HepG2 (cell line): ENCODE measurements around the gene SP3. TPM values are rescaled to one million over a fixed set of nuclear protein-coding genes. Genes with fewer than 3 reads are reported as not detected.
A peak's percentile ranks its signal among the peaks of the same experiment; 100 is the strongest.

Experiments
- ATAC-seq: fragments of 200-7000 bp; cut with Tn5 transposase; 3 replicates; pipeline ENCODE4 v1.9.1; 2020; ENCODE audit warnings: mild to moderate bottlenecking, moderate library complexity
- BruUV-seq: library from RNA; stranded (reverse); fragments of 400-500 nt; replicated peaks from 2 replicates; lab custom pipeline; 2021; lab: Mats Ljungman, UMichigan
- CTCF ChIA-PET: fragments of 300-600 bp; formaldehyde crosslinking; extraction: SDS; loops from one replicate; lab custom pipeline; 2021; ENCODE audit warnings: low total read pairs, inconsistent platforms, low intra/inter-chr PET ratio; lab: Yijun Ruan, JAX
- POLR2A ChIA-PET: fragments of 350-600 bp; sonication (Branson Sonifier 250); formaldehyde crosslinking; loops from one replicate; lab custom pipeline; 2020; ENCODE audit warnings: antibody characterized with exemption, inconsistent platforms; lab: Yijun Ruan, JAX
- DNase-seq: peaks from one replicate; pipeline ENCODE4 v3.0.0-alpha.2; 2015; ENCODE audit warnings: low spot score
- FAIRE-seq: peaks from 3 replicates; lab custom pipeline; 2011; peaks lifted over from hg19 to GRCh38; lab: Jason Lieb, UNC
- H2AFZ ChIP-seq: one replicate; pipeline ENCODE4 v1.6.1; 2011; ENCODE audit warnings: low read length, inconsistent platforms
- H3K27ac ChIP-seq: fragments of 300-600 bp; 3 replicates; pipeline ENCODE4 v1.8.0; 2011; ENCODE audit warnings: mixed run types, mild to moderate bottlenecking, mixed read lengths, low read length, inconsistent platforms; ENCODE audit not compliant: insufficient read depth; ENCODE audit errors: extremely low read length
- H3K27me3 ChIP-seq, 2 experiments: fragments of 200-600 bp in 1 of 2; 2 replicates in 1 of 2; 3 replicates in 1 of 2; pipeline versions ENCODE4 v1.6.0 to v1.8.0; 2011; ENCODE audit warnings: low read length in 2 of 2, mild to moderate bottlenecking in 2 of 2, moderate library complexity in 2 of 2, inconsistent platforms in 1 of 2; ENCODE audit not compliant: insufficient read depth in 2 of 2, control insufficient read depth in 1 of 2
- H3K36me3 ChIP-seq, 2 experiments: fragments of 200-600 bp in 1 of 2; replicated peaks in 1 of 2; 2 replicates in 1 of 2; 3 replicates in 1 of 2; pipeline versions ENCODE4 v1.5.1 to v1.8.0; 2011; ENCODE audit warnings: low read length in 2 of 2, inconsistent platforms in 1 of 2; ENCODE audit not compliant: insufficient read depth in 2 of 2, control insufficient read depth in 1 of 2
- H3K4me1 ChIP-seq: 2 replicates; pipeline ENCODE4 v1.5.1; 2012; ENCODE audit warnings: low read length, inconsistent platforms; ENCODE audit not compliant: insufficient read depth
- H3K4me2 ChIP-seq: 2 replicates; pipeline ENCODE4 v1.6.0; 2011; ENCODE audit warnings: low read depth, low read length, inconsistent platforms
- H3K4me3 ChIP-seq, 3 experiments: fragments of 200-600 bp in 1 of 3; sonication (generic), shearing (Covaris generic) in 1 of 3; replicated peaks in 1 of 3; 2 replicates each; pipeline ENCODE4 v1.5.1; 2011 to 2016; ENCODE audit warnings: low read length in 3 of 3, inconsistent platforms in 2 of 3, low read depth in 2 of 3, mild to moderate bottlenecking in 2 of 3, control low read depth in 1 of 3, mixed read lengths in 1 of 3; ENCODE audit not compliant: insufficient read depth in 1 of 3
- H3K79me2 ChIP-seq: one replicate; pipeline ENCODE4 v1.6.1; 2011; ENCODE audit warnings: low read length, inconsistent platforms; ENCODE audit not compliant: insufficient read depth
- H3K9ac ChIP-seq: 2 replicates; pipeline ENCODE4 v1.6.0; 2011; ENCODE audit warnings: mild to moderate bottlenecking, low read depth, low read length, inconsistent platforms; ENCODE audit not compliant: insufficient read depth
- H3K9me3 ChIP-seq: 2 replicates; pipeline ENCODE4 v1.5.1; 2012; ENCODE audit warnings: mild to moderate bottlenecking, low read length
- H4K20me1 ChIP-seq: 2 replicates; pipeline ENCODE4 v1.6.0; 2011; ENCODE audit warnings: inconsistent platforms, mild to moderate bottlenecking, low read length, moderate library complexity; ENCODE audit not compliant: insufficient read depth
- CEBPG ChIP-seq: IDR thresholded peaks from 2 replicates; pipeline ENCODE4 v1.6.1; 2016
- ERF ChIP-seq: IDR thresholded peaks from 2 replicates; pipeline ENCODE4 v1.6.1; 2018; ENCODE audit warnings: missing biosample characterization, missing genetic modification reagents
- FOSL2 ChIP-seq: sonication (generic); formaldehyde crosslinking; IDR thresholded peaks from 2 replicates; pipeline ENCODE4 v1.4.0; 2020; ENCODE audit warnings: missing genetic modification reagents
- HOXA7 ChIP-seq: sonication (generic); formaldehyde crosslinking; IDR thresholded peaks from 2 replicates; pipeline ENCODE4 v1.8.1; 2022; ENCODE audit warnings: mild to moderate bottlenecking, missing genetic modification reagents, moderate library complexity
- KAT2B ChIP-seq: fragments of 150-350 bp; IDR thresholded peaks from 2 replicates; pipeline ENCODE4 v1.6.1; 2014; ENCODE audit warnings: low read depth, low read length, borderline replicate concordance
- MIER2 ChIP-seq: IDR thresholded peaks from 2 replicates; pipeline ENCODE4 v1.6.1; 2016; ENCODE audit warnings: missing biosample characterization, missing genetic modification reagents
- MTA1 ChIP-seq: sonication (generic); formaldehyde crosslinking; IDR thresholded peaks from 2 replicates; pipeline ENCODE4 v1.4.0; 2020; ENCODE audit warnings: missing genetic modification reagents, mild to moderate bottlenecking, borderline replicate concordance
- REXO4 ChIP-seq: sonication (generic); formaldehyde crosslinking; IDR thresholded peaks from 2 replicates; pipeline ENCODE4 v1.8.0; 2022; ENCODE audit warnings: missing genetic modification reagents, mild to moderate bottlenecking, borderline replicate concordance
- TCF7 ChIP-seq: sonication (generic); IDR thresholded peaks from 2 replicates; pipeline ENCODE4 v1.6.1; 2016; ENCODE audit warnings: antibody characterized with exemption, low read depth
- TOPORS ChIP-seq: sonication (generic); formaldehyde crosslinking; IDR thresholded peaks from 2 replicates; pipeline ENCODE4 v1.8.0; 2023; ENCODE audit warnings: mild to moderate bottlenecking, missing genetic modification reagents
- ZNF232 ChIP-seq: sonication (generic); formaldehyde crosslinking; IDR thresholded peaks from 2 replicates; pipeline ENCODE4 v1.4.0; 2020; ENCODE audit warnings: missing genetic modification reagents, borderline replicate concordance
- ZNF513 ChIP-seq: sonication (generic); formaldehyde crosslinking; conservative IDR thresholded peaks from 2 replicates; pipeline ENCODE4 v1.5.0; 2020; ENCODE audit warnings: missing genetic modification reagents
- ZNF607 ChIP-seq: sonication (generic); formaldehyde crosslinking; IDR thresholded peaks from 2 replicates; pipeline ENCODE4 v1.5.1; 2020; ENCODE audit warnings: missing genetic modification reagents, mild to moderate bottlenecking, borderline replicate concordance
- WGBS: methylation state at CpG from one replicate; pipeline ENCODE4 v1.1.6; 2017; ENCODE audit warnings: low lambda C conversion rate; 5-methylcytosine and 5-hydroxymethylcytosine counted together
- in situ Hi-C: cut with HindIII; loops from 2 replicates; pipeline ENCODE4 v1.10.0; 2017; ENCODE audit warnings: low pct_unique_long_range_greater_than_20kb; ENCODE audit not compliant: extremely low pct_ligation_motif_present
- intact Hi-C: fragments of 100-400 bp; cut with micrococcal nuclease; formaldehyde crosslinking; loops from one replicate; pipeline ENCODE4 v1.10.0; 2022; ENCODE audit not compliant: unreplicated experiment
- polyA plus RNA-seq, 8 experiments: library from polyadenylated mRNA; depleted of rRNA in 3 of 8; stranded (reverse) in 7 of 8; unstranded in 1 of 8; fragments of >200 nt; fragmentation: Illumina TruSeq in 4 of 8; extraction: Trizol in 4 of 8; gene quantifications; 2 replicates each; pipeline versions ENCODE4 v1.2.1 to v1.2.3, GENCODE V29; 2011 to 2016; ENCODE audit warnings: low read depth in 4 of 8, missing spikeins in 1 of 8, mixed read lengths in 1 of 8; ENCODE audit not compliant: insufficient read depth in 1 of 8
- total RNA-seq, 5 experiments: library from RNA; depleted of rRNA; stranded (reverse); fragments of >200 nt; fragmentation: Illumina TruSeq; extraction: Trizol; gene quantifications; 2 replicates each; pipeline ENCODE4 v1.2.3, GENCODE V29; 2016; ENCODE audit warnings: low read depth in 1 of 5
- TF ChIP-seq, protein P1 (sequence below): sonication (generic); formaldehyde crosslinking; IDR thresholded peaks from 2 replicates; pipeline ENCODE4 v1.4.0; 2020; ENCODE audit warnings: missing genetic modification reagents; ENCODE audit errors: not compliant biosample characterization
- TF ChIP-seq, protein P2 (sequence below): sonication (generic); formaldehyde crosslinking; IDR thresholded peaks from 2 replicates; pipeline ENCODE4; 2020; ENCODE audit warnings: missing genetic modification reagents, mild to moderate bottlenecking, borderline replicate concordance

The SP3 gene
- total and polyA plus RNA-seq, 2 of the 13 experiments (the other 11 are each of a cell fraction or from before 2014, with no cell fraction given) = 57.3 to 132 TPM

DNA sequence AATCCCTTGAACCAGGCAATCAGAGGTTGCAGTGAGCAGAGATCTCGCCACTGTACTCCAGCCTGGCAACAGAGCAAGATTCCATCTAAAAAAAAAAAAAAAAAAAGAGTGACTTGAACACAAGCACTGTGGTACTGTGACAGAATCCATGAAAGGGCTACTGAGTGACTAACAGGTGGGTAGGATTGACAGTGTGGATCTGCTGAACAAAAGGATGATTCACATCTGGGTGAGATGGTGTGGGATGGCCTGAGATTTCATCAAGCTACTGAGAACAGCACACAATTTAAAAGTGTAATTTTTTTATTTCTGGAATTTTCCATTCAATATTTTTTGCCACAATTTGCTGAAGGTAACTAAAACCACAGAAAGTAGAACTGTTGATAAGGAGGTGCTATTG is 13.3 kb upstream of the SP3 start:
- intact Hi-C loops (no loop called here), in situ Hi-C loops (no loop called here)
- TF ChIP-seq, protein P1, sequence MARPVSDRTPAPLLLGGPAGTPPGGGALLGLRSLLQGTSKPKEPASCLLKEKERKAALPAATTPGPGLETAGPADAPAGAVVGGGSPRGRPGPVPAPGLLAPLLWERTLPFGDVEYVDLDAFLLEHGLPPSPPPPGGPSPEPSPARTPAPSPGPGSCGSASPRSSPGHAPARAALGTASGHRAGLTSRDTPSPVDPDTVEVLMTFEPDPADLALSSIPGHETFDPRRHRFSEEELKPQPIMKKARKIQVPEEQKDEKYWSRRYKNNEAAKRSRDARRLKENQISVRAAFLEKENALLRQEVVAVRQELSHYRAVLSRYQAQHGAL (CRISPR knock-in tag) = no peak
- TF ChIP-seq MIER2 (CRISPR knock-in tag) (no peak), FOSL2 (peak; percentile 31; the same call in 1 of the 2 replicates)
- H3K36me3 ChIP-seq = no peaks in the 10 kb centered on the region
- H3K4me1 ChIP-seq = peaks cover 10% of the 10 kb centered on the region
- H3K9me3 ChIP-seq = no peaks in the 10 kb centered on the region
- H3K79me2 ChIP-seq = no peaks in the 10 kb centered on the region
- H3K27ac ChIP-seq = no peak overlapping the region
- ATAC-seq = peak; percentile 50
- CTCF ChIA-PET = no interaction called here
- no peak overlapping the region for H3K9ac ChIP-seq
- H3K4me2 ChIP-seq = no peak overlapping the region
- no peaks in the 10 kb centered on the region for H4K20me1 ChIP-seq
- no peak overlapping the region for H2AFZ ChIP-seq
- FAIRE-seq = no peak
- BruUV-seq = no TSS peak
- POLR2A ChIA-PET = interaction anchor here (0.9 kb wide), 1 partner anchor 13 kb away, joined by 4 read pairs; no protein-coding TSS in a partner anchor
- H3K27me3 ChIP-seq = no peaks in the 10 kb centered on the region
- peak; percentile 43 for DNase-seq
- 39% methylated on average over 1 of the region's 1 CpG for WGBS
- no peak overlapping the region for H3K4me3 ChIP-seq

DNA sequence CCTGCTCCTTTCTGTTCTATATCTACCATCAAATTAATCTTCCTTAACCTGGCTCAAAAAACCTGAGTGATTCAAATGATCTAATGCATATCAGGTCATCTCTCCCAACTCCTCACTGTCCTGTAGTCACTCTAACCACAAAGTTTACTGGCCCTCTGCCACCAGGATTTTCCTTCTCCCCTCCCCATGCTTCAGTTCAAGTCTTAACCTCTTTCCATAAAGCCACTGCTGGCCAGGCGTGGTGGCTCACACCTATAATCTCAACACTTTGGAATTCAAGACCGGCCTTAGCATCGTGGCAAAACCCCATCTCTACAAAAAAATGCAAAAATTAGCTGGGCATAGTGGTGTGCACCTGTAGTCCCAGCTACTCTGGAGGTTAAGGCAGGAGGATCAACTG is 7.5 kb upstream of the SP3 start:
- Histone ChIP-seq H3K4me1 (peaks cover 42% of the 10 kb centered on the region), H3K79me2 (peaks cover 4% of the 10 kb centered on the region), H2AFZ (no peak overlapping the region), H3K9ac (no peak overlapping the region), H3K4me3 (no peak overlapping the region), H4K20me1 (no peaks in the 10 kb centered on the region), H3K9me3 (no peaks in the 10 kb centered on the region), H3K36me3 (no peaks in the 10 kb centered on the region), H3K4me2 (no peak overlapping the region), H3K27me3 (no peaks in the 10 kb centered on the region), H3K27ac (no peak overlapping the region)
- ChIA-PET CTCF (no interaction called here), POLR2A (interaction anchor here (1.0 to 1.5 kb wide), 2 partner anchors 14 to 52 kb away, joined by 3 read pairs; no protein-coding TSS in a partner anchor)
- in situ Hi-C loops = no loop called here
- 55% methylated on average over 3 of the region's 3 CpGs for WGBS
- DNase-seq (no peak), FAIRE-seq (no peak), ATAC-seq (peak; percentile 23; the same call in 1 of the 3 replicates)
- intact Hi-C loops = no loop called here
- no TSS peak for BruUV-seq
- TF ChIP-seq ZNF232 (CRISPR knock-in tag) = no peak
- TF ChIP-seq CEBPG (CRISPR knock-in tag) = no peak
- TF ChIP-seq, protein P2, sequence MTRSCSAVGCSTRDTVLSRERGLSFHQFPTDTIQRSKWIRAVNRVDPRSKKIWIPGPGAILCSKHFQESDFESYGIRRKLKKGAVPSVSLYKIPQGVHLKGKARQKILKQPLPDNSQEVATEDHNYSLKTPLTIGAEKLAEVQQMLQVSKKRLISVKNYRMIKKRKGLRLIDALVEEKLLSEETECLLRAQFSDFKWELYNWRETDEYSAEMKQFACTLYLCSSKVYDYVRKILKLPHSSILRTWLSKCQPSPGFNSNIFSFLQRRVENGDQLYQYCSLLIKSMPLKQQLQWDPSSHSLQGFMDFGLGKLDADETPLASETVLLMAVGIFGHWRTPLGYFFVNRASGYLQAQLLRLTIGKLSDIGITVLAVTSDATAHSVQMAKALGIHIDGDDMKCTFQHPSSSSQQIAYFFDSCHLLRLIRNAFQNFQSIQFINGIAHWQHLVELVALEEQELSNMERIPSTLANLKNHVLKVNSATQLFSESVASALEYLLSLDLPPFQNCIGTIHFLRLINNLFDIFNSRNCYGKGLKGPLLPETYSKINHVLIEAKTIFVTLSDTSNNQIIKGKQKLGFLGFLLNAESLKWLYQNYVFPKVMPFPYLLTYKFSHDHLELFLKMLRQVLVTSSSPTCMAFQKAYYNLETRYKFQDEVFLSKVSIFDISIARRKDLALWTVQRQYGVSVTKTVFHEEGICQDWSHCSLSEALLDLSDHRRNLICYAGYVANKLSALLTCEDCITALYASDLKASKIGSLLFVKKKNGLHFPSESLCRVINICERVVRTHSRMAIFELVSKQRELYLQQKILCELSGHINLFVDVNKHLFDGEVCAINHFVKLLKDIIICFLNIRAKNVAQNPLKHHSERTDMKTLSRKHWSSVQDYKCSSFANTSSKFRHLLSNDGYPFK = no peak
- TF ChIP-seq ERF (CRISPR knock-in tag) = no peak
- no peak for TF ChIP-seq REXO4
- no peak for TF ChIP-seq TCF7
- no peak for TF ChIP-seq HOXA7 (CRISPR knock-in tag)
- no peak for TF ChIP-seq TOPORS
- TF ChIP-seq KAT2B = no peak
- no peak for TF ChIP-seq MTA1 (CRISPR knock-in tag)
- TF ChIP-seq ZNF607 (CRISPR knock-in tag) = no peak
- TF ChIP-seq ZNF513 (CRISPR knock-in tag) = no peak
